Activated gamma-delta T cell (primary cell): ENCODE results near the gene OOSP3.
"Not testable (repeated sequence)": the region's sequence is repeated elsewhere in the genome, so short reads cannot be mapped to it uniquely, and the experiment has no call there.

Source experiments
- DNase-seq: peaks from one replicate; lab custom pipeline; 2025; lab: John Stamatoyannopoulos, UW

The OOSP3 gene

DNA sequence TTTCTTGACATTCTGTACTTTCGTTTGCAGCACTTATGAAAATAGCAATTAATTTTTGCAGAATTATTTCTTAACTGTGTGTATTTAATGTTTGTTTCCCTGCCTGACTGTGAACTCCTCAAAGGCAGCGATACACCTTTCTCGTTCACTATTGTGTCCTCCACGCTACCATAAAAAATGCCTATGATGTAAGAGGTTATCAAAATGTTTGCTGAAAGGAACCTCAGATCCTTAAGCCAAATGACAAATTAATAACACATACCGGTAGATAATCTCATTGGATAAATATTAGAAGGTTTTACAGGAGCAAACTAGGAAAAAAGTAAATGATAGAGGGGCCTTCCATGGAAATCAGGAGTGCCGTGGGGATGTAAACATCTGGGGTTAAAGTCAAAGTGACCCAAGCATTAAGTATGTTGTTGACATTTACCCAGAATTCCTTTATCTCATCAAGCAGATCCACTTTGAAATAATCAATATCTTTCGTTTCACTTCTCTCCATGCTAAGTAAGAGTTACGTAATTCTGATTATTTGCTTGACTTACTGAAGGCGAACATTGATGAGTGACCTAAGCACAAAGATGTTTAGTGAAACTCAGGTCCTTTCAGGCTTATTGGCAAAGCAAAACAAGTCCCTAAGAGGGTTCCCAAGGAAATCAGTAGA is 2.6 kb upstream of the OOSP3 start:
- DNase-seq: no peak

DNA sequence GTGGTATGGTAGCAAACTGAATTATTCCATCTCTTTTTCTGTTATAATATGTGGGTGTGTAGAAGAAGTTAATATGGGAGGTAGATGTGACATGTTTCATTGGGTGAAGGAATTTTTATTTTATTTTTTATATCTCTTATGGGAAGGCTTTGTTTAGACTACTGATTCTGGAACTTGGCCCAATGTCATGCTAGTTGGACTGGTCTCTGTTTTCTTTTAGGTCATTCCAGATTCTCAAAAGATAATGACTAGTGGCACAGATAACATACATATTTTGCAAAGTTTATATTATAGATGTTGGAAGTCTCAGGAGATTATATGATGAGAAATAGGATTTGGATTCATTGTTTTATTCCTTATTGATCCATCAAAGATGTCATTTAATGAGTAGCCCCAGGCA is 1.3 kb upstream of the OOSP3 start:
- no peak for DNase-seq

DNA sequence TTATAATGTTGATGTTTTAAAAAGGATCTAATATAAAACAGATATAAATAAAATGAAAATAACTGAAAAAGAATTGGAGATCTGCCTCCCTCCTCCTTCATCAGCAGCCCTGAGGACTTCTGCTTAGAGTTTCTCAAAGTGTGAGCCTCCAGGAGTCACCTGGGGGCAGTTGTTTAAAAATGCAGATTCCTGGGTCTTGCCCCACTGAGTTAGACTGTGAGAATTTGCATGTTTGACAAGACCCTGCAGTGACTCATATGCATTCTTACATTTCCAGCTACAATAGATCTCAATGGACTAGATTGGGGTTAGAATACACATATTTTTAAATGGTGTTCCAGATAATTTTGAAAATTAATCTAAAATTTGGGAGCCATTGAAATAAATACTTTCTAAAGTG is 798 bp upstream of the OOSP3 start:
- DNase-seq: no peak

DNA sequence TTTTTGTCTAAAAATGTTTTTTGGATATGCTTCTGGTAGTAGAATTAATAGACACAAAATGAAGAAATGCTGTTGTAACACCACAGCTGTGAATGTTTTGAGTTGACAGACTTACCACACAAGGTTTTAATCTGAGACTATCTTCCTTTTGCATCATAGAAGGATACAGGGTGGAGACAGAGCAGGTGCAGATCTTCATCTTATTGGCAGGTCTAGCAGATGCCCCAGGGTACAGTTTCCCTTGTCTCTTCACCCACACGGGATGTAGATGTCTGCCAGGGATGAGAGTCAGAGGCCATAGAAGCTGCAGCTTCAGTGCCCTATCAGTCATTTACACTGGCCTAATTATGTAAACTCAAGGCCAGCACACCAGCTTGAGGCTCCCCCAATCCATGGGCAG is 985 bp downstream of the OOSP3 start:
- DNase-seq: no peak

DNA sequence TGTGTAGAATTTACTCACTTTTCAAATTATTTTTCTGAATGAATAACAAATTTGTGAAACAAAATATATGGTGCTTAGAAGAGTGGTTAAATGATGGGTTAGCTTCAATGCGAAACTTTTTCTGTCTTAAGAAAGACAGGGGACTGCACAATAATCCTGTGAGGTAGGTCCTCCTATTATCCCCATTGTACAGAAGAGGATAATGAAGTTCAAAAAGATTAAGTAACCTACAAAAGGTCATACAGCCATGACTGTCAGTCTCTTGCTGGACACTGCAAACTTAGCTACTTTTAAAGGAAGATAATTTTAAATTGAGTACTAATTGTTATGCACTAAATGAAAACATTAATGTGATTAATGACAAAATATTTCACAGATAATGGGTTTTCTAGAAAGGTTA is 5.0 kb downstream of the OOSP3 start:
- DNase-seq: no peak

DNA sequence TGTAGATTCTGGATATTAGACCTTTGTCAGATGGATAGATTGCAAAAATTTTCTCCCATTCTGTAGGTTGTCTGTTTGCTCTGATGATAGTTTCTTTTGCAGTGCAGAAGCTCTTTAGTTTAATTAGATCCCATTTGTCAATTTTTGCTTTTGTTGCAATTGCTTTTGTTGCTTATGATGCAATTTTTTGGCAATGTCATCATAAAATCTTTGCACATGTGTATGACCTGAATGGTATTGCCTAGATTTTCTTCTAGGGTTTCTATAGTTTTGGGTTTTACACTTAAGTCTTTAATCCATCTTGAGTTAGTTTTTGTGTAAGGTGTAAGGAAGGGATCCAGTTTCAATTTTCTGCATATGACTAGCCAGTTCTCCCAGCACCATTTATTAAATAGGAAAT is 8.6 kb downstream of the OOSP3 start:
- not testable (repeated sequence) for DNase-seq

DNA sequence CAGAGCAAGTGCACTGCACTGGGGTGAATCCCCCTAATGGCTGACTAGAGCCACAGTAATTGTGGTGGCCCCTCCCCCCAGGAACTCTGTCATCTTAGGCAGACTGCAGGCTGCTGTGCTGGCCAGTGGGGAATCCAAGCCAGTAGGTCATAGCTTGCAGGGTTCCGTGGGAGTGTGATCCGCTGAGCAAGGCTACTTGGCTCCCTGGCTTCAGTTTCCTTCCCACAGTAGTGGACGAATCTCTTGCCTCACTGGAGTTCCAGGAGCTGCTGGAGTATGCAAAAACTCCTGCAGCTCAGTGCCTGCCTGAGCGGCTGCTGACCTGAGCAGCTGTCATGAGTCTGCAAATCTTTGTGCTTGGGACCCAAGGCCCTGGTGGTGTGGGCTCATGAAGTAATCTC is 13.2 kb downstream of the OOSP3 start:
- no peak for DNase-seq

DNA sequence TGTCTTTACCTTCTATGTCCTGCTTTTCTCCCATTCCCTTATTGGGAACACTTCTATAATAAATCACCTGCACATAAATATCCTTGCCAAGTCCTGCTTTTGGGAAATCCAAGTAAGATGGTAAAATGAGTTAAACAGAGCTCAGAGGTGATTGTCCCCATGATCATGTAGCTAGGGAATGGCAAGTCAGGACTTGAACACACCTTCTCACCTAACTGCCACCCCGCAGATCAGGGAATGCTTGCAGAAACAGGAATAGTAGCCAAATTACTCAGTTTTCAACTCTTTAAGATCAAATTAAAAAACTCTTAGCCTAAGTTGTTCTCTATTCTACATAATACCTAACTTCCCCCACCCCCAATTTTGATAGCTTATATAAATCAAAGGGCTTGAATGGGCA is 16.0 kb downstream of the OOSP3 start:
- DNase-seq: no peak

DNA sequence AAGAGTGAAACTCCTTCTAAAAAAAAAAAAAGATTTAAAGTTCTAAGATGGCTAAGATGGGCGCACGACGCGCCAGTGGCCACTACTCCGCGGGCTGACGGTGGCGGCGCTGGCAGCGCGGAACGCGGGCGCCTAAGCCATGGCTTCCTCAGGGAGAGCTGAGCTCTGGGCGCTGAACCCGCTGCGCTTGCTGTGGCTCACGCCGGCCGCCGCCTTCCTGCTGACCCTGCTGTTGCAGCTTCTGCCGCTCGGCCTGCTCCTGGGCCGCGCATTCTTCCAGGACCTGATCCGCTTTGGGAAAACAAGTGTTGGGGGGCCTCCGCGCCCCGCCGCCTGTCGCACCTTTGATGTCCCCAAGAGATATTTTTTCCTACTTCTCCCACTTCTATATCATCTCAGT is 19.5 kb downstream of the OOSP3 start:
- DNase-seq: no peak

DNA sequence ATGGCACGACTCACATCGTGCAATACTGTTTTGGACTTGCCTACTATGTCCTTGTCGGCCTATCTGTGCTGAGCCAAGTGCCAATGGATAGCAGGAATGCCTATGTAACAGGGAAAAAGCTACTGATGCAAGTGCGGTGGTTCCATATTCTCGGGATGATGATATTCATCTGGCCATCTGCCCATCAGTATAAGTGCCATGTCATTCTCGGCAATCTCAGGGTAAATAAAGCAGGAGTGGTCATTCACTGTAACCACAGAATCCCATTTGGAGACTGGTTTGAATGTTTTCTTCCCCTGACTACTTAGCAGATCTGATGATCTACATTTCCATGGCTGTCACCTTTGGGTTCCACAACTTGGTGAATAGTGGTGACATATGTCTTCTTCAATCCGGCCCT is 20.1 kb downstream of the OOSP3 start:
- DNase-seq: no peak

DNA sequence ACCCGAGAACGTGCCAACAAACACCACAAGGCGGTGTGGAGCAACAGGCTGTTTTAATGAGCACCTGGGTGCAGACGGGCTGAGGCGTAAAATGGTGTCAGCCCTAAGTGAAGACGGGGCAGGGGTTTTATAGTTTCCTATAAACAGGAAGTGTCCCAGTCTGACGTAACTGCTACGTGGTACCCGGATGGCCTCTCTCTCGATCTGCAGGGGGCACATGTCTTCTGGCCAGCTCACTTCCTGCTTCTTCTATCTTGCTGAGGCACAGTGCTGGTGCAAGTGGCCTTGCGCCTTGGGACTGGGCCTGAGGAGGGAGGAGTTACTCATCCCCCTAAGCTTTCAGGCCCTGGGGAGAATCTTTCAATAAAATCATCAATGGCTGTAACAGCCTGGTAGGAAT is 20.9 kb downstream of the OOSP3 start:
- DNase-seq: no peak

DNA sequence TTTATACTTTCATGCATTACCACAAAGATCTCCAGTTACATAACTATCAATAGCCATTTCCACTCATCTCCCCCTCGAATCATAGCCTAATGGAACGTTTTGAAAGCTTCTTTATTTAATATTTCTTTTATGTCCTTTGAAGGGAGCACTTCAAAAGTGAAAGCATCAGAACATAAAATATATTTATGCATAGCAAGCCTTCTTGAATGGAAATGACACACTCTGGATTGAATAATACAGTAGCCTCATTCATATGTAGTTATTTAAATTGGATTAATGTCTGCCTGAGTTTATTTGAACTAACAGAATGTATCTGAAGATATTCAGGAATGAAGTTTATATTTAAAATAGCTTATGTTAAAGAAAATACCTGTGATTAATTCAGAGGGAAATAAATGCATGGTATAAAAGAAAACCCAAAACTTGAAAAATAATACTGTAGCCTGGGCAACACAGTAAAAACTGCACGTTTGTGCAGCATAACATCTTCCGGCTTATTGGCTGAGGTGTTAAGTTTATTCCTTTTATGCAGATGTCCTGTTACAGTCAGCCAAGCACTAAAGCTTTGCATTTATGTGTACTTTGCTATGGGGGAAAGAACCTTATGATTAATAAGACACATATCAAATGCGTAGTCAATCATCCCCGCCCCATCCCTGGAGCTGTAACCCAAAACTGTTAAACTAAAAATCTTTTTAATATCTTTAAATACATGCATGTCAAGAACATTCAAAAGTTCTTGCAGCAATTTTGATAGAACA is 22.0 kb downstream of the OOSP3 start:
- DNase-seq: no peak

DNA sequence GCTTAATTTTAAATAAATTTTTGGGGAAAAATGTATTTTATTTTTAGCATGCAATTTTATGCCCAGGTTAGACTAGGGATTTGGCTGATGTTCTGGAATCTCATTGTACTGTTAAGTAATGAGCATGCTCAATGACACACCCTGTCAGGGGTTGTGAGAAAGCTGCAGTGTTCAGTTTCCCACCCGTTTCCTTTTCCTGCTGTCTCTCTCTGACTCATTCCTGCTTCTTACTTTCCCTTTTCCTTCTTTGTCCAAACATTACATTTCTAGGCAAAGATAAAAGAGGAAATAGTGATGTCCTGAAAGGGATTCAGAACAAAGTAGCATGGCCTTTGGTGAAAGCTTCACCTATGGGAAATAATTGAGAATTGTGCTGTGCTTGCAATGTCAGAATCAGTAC is 22.7 kb downstream of the OOSP3 start:
- no peak for DNase-seq

DNA sequence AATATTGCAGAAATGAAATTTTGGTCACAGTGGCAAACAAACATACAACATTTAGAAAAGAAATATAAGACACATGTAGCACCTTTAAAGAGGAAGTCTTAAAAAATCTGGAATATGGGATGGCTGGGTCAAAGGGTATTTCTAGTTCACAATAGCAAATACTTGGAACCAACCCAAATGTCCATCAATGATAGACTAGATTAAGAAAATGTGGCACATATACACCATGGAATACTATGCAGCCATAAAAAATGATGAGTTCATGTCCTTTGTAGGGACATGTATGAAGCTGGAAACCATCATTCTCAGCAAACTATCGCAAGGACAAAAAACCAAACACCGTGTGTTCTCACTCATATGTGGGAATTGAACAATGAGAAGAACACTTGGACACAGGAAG is 25.0 kb downstream of the OOSP3 start:
- not testable (repeated sequence) for DNase-seq

DNA sequence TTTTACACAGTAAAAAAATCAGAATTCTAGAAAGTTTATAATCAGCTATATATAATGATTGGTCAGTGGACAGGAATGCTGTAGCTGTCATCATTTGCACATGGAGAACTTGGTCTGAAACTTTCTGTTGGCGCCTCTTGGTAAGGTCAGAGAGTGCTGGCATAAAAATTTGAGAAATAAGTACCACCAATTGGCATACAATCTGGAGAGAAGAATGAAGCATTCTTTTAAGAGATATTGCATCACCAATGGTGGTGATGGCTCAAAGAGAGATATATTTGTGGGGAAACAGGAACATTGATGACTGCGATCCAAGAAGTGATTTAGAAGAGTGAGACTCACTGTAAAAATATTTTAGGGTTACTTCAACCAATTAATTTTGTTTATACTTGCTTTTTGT is 39.9 kb downstream of the OOSP3 start:
- DNase-seq: no peak

DNA sequence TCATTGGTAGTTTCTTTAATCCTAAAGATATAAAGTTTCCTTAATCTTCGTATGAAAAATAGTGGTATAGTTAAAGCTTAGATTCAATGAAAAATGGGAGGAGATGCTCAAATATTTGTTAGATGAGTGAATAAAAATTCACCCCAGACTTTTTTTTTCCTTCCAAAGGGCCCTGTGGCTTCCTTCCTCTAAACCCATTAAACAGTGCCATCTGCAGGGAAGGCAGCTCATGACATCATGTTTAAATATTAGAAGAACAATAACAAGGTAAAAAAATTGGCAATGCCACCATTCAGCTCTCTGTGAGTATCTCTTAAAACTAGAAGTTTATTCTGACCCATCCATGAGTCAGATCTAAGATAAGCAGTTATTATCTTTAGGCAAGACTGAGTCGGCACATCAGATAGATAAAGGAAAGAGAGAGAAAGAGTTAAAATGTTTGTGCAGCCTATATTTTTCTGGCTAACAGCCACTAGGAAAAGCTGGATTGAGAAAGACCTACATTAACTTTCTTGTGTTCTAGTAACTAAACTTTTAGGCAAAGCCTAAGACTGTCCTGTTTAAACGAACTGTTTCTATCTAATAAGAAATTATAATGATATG is 40.5 kb downstream of the OOSP3 start:
- DNase-seq: no peak

DNA sequence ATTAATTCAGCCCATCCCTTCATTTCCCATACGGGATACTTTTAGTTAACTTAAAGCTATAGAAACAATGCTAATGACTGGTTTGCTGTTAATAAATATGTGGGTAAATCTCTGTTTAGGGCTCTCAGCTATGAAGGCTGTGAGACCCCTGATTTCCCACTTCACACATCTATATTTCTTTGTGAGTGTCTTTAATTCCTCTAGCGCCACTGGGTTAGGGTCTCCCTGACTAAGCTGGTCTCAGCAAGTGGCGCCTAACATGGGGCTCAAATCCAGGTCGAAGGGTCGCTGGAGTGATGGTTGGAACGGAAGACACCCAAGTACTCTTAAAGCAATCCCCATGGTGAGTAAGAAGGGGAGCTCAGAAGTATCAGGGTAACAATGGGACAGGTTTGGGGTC is 45.2 kb downstream of the OOSP3 start:
- DNase-seq: no peak

DNA sequence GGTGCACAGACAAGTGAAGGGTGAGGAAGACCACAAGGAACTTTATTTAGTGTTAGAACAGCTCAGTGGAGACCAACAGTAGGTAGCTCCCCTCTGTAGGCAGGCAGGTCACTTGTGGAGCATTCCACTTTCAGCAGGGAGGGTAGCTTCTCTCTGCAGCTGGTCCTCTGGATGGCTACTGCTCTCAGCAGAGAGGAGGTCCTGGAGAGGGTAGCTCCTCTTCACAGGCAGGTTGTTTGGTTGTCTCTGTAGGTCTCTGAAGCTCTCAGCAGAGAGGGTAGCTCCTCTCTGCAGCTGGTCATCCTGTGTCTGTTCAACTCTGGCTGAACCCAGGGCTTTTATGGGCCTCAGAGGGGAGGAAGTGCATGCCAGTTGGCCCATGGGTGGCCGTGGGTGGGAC is 53.1 kb downstream of the OOSP3 start:
- DNase-seq: no peak

DNA sequence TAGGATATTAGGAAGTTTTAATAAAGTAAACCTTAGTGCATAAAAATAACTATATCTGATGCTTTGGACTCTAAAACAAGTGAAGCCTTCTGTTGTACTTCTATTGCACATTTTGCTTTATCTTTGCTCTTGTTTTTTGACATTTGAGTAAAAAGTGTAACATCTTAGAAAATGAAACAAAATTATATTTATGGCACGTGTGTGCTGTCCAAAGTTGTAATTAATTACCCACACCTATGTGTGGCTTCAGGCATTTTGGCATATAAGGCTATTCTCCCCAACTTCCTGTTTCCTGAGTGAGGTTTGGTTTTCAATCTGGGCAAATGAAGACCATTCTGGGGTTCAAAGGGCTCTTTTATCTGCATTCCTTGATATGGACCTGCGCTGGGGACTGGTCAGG is 59.5 kb downstream of the OOSP3 start, which contains the start of gene OOSP1:
Gene OOSP1 (plus strand): TSS at position 301 of the 400 bp plus-strand sequence. CDS start 23 bp downstream, at position 324.
- DNase-seq: no peak

DNA sequence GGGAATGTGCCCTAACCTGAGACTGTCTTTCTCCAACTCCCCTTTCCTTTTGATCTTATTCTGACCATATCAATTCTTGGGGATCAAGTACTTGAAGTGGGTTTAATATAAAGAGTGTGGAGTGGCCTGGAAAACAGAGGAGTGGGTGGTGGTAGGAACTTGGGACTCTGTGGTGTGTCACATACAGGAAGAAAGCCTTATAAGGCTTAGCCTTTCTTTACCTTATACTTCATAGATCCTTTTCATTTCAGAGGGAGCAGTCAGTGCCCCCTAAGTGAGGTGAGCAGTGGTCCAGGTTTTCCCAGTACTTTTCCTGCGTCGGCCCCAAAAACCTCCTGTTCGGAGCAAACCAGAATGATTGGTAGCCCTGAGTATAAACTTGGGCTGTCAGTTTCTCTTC is 60.1 kb downstream of the OOSP3 start:
- DNase-seq: no peak

DNA sequence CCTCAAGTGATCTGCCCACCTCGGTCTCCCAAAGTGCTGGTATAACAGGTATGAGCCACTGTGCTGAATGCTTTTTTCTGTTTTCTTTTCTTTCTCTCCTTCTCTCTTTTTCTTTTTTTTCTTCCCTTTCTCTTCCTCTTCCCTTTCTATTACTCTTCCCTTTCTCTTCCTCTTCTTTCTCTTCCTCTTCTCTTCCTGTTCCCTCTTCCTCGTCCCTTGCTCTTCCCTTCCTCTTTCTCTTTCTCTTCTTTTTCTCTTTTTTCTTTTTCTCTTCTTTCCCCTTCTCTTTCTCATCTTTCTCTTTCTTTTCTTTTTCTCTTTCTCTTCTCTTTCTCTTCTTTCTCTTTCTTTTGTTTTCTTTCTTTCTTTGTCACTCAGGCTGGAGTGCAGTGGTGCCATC is 60.9 kb downstream of the OOSP3 start:
- DNase-seq: no peak

DNA sequence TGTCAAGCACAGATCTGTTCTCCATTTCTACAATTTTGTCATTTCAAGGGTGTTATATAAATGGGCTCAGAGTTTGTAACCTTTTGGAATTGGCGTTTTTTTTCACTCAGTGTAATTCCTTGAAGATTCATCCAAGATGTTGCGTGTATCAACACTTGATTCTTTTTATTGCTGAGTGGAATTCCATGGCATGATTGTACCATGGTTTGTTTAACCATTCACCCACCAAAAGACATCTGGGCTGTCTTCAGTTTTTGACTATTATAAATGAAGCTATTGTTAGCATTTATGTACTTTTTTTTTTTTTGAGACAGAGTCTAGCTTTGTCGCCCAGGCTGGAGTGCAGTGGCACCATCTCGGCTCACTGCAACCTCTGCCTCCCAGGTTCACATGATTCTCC is 62.5 kb downstream of the OOSP3 start:
- DNase-seq: no peak

DNA sequence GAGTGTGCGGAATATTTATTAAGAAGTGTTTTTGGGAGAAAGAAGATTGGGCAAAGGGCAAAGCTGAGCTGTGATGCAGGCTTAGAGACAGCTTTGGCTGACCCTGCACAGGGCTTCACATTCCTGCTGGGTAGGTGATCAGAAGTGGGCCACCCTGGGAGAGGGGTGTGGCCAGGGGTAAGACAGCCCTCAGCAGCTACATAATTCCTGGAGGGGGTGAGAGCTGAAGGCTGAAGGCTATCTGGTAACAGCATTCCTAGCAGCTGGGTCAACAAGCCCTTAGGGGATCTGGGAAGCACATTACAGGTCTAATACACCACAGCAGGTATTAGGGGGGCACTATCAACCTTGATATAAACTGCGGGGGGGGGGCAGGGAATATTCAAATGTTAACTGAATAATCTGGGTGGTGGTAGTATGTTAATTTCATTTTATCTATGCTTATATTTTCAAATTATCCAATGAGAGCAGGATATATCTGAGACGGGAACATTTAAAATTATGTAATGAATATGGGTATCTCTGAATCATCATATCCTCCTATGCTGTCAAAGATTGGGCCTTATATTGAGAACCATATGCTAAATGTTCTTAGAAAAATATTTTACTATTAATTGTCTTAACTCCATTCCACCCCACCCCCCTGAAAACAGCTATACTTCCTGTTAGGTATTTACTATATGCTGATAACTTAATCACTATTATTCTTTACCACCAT is 65.6 kb downstream of the OOSP3 start:
- DNase-seq: no peak
